Natural killer cell (primary cell): ENCODE data around the gene SPTLC3. TPM values are rescaled to one million over a fixed set of nuclear protein-coding genes. Genes with fewer than 3 reads are reported as not detected.

ENCODE experiments used
- ATAC-seq, 3 donors: fragments of 150-1000 bp in 2 of 3; fragments of 200-7000 bp in 1 of 3; cut with Tn5 transposase; 1 replicate in 1 of 3; 2 replicates in 2 of 3; pipeline ENCODE4 v1.10.0; 2021; ENCODE audit warnings: mild to moderate bottlenecking in 2 of 3, moderate library complexity in 2 of 3
- DNase-seq, 2 donors: peaks; one replicate each; pipeline versions ENCODE4 v3.0.0 to v3.0.0-alpha.2; 2013 to 2021; ENCODE audit warnings: mixed read lengths in 1 of 2
- H3K27ac ChIP-seq: one replicate; pipeline ENCODE4 v1.5.1; 2013; ENCODE audit warnings: mild to moderate bottlenecking, low read length
- H3K27me3 ChIP-seq: one replicate; pipeline ENCODE4 v1.6.1; 2013; ENCODE audit warnings: low read length; ENCODE audit not compliant: control insufficient read depth, insufficient read depth
- H3K36me3 ChIP-seq: one replicate; pipeline ENCODE4 v1.6.1; 2013; ENCODE audit warnings: low read length; ENCODE audit not compliant: control insufficient read depth, insufficient read depth
- H3K4me1 ChIP-seq: one replicate; pipeline ENCODE4 v1.6.1; 2013; ENCODE audit warnings: low read length; ENCODE audit not compliant: control insufficient read depth, insufficient read depth
- H3K4me3 ChIP-seq: one replicate; pipeline ENCODE4 v1.5.1; 2013; ENCODE audit warnings: low read length
- H3K9me3 ChIP-seq: one replicate; pipeline ENCODE4 v1.6.1; 2013; ENCODE audit warnings: low read length; ENCODE audit not compliant: control insufficient read depth, insufficient read depth
- H3K27ac Mint-ChIP-seq, 2 donors: one replicate each; pipeline ENCODE4 v1.8.0; 2022; ENCODE audit warnings: mild to moderate bottlenecking in 2 of 2, mixed read lengths in 2 of 2, moderate library complexity in 1 of 2
- H3K27me3 Mint-ChIP-seq, 2 donors: one replicate each; pipeline ENCODE4 v1.8.0; 2022; ENCODE audit warnings: low read depth in 2 of 2, mixed read lengths in 2 of 2
- H3K36me3 Mint-ChIP-seq: one replicate; pipeline ENCODE4 v1.8.0; 2022; ENCODE audit warnings: mixed read lengths
- H3K4me1 Mint-ChIP-seq, 2 donors: one replicate each; pipeline ENCODE4 v1.8.0; 2022; ENCODE audit warnings: mixed read lengths in 2 of 2
- H3K4me3 Mint-ChIP-seq: one replicate; pipeline ENCODE4 v1.8.0; 2022; ENCODE audit warnings: mild to moderate bottlenecking, moderate library complexity, mixed read lengths
- H3K9me3 Mint-ChIP-seq, 2 donors: one replicate each; pipeline ENCODE4 v1.8.0; 2022; ENCODE audit warnings: mixed read lengths in 2 of 2
- WGBS: methylation state at CpG from one replicate; pipeline ENCODE4 v1.1.7; 2013; ENCODE audit warnings: missing lambda C conversion rate; ENCODE audit not compliant: insufficient coverage; 5-methylcytosine and 5-hydroxymethylcytosine counted together
- intact Hi-C: fragments of 100-400 bp; cut with micrococcal nuclease; formaldehyde crosslinking; loops from one replicate; pipeline ENCODE4 v1.14.2; 2022
- total RNA-seq, 4 donors: library from RNA; stranded (reverse); fragments of 120-200 nt in 1 of 4; gene quantifications; one replicate each; pipeline versions ENCODE4 v1.2.3 to v1.2.4, GENCODE V29; 2013 to 2022
- TF ChIP-seq, protein P1 (sequence below): fragments of 200-600 bp; IDR thresholded peaks from one replicate; pipeline ENCODE4 v1.8.0; 2022; ENCODE audit warnings: antibody characterized with exemption

SPTLC3 gene
- total RNA-seq, 3 donors from 2014 or later (not counting 1 experiment from before 2014, with no cell fraction given), result 1.5 to 4.6 (median 1.9) TPM

DNA sequence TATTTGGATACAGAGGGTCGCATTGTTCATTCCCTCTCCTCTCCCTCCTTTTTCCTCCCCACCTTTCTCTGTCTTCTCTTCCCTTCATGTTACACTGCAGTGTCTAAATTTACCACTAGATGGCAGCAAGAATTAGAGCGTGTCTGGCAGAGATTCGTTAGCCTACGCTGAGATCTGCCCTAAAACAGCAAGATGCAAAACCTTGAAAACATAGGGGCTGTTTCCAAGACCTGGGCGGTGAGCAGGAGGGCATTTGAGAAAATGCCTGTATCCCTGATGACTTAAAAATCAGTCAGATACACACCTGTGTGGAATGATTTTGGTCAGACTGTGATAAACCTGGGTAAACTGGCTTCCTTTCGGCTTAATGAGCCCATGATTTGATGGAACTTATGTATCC, 110.8 kb downstream of the SPTLC3 start:
- H3K4me3 Mint-ChIP-seq, result no peak overlapping the region
- no peaks in the 10 kb centered on the region for H3K4me1 Mint-ChIP-seq
- no peak overlapping the region for H3K27ac ChIP-seq
- intact Hi-C loops, result loop anchor here (1.0 kb wide), 2 partner anchors 143 to 183 kb away; no protein-coding TSS in a partner anchor
- ATAC-seq (peak; percentile 73 to 91 (median 74)), DNase-seq (peak in 1 of 2 donors; percentile 79)
- H3K27me3 Mint-ChIP-seq, result no peaks in the 10 kb centered on the region
- WGBS, result 20% methylated on average over 6 of the region's 6 CpGs
- H3K27me3 ChIP-seq, result no peaks in the 10 kb centered on the region
- no peaks in the 10 kb centered on the region for H3K9me3 ChIP-seq
- no peaks in the 10 kb centered on the region for H3K4me1 ChIP-seq
- no peaks in the 10 kb centered on the region for H3K36me3 ChIP-seq
- no peak overlapping the region for H3K4me3 ChIP-seq
- no peak overlapping the region for H3K27ac Mint-ChIP-seq
- TF ChIP-seq, protein P1, sequence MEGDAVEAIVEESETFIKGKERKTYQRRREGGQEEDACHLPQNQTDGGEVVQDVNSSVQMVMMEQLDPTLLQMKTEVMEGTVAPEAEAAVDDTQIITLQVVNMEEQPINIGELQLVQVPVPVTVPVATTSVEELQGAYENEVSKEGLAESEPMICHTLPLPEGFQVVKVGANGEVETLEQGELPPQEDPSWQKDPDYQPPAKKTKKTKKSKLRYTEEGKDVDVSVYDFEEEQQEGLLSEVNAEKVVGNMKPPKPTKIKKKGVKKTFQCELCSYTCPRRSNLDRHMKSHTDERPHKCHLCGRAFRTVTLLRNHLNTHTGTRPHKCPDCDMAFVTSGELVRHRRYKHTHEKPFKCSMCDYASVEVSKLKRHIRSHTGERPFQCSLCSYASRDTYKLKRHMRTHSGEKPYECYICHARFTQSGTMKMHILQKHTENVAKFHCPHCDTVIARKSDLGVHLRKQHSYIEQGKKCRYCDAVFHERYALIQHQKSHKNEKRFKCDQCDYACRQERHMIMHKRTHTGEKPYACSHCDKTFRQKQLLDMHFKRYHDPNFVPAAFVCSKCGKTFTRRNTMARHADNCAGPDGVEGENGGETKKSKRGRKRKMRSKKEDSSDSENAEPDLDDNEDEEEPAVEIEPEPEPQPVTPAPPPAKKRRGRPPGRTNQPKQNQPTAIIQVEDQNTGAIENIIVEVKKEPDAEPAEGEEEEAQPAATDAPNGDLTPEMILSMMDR, result peak; percentile 89
- no peaks in the 10 kb centered on the region for H3K36me3 Mint-ChIP-seq
- no peaks in the 10 kb centered on the region for H3K9me3 Mint-ChIP-seq

DNA sequence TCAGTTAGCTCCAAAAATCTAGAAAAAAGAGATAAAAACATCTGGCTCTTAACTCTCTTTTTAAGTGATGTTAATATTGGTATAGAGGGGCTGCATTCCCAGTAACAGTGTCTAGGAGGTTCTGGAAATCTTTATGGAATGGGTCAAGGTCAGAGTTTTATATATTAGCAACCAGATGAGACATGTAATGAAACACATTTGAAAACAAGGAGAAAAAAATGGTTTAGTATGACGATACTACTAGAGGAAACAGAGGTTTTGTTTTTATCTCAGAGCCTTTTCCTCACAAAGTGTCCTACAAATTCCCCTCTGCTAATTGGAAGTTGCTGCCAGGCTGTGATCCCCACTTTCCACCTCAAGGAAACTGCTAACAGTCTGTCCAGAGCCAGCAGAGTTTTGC, 111.7 kb downstream of the SPTLC3 start:
- TF ChIP-seq, protein P1, result no peak
- no peak overlapping the region for H3K27ac Mint-ChIP-seq
- H3K36me3 ChIP-seq, result no peaks in the 10 kb centered on the region
- no peaks in the 10 kb centered on the region for H3K36me3 Mint-ChIP-seq
- H3K9me3 Mint-ChIP-seq, result no peaks in the 10 kb centered on the region
- H3K27ac ChIP-seq, result no peak overlapping the region
- ATAC-seq, result no peak
- DNase-seq, result no peak
- no peaks in the 10 kb centered on the region for H3K27me3 ChIP-seq
- 100% methylated on average over 1 of the region's 1 CpG for WGBS
- no peaks in the 10 kb centered on the region for H3K27me3 Mint-ChIP-seq
- H3K4me1 ChIP-seq, result no peaks in the 10 kb centered on the region
- no peaks in the 10 kb centered on the region for H3K9me3 ChIP-seq
- intact Hi-C loops, result no loop called here
- H3K4me3 Mint-ChIP-seq, result no peak overlapping the region
- no peaks in the 10 kb centered on the region for H3K4me1 Mint-ChIP-seq
- H3K4me3 ChIP-seq, result no peak overlapping the region

DNA sequence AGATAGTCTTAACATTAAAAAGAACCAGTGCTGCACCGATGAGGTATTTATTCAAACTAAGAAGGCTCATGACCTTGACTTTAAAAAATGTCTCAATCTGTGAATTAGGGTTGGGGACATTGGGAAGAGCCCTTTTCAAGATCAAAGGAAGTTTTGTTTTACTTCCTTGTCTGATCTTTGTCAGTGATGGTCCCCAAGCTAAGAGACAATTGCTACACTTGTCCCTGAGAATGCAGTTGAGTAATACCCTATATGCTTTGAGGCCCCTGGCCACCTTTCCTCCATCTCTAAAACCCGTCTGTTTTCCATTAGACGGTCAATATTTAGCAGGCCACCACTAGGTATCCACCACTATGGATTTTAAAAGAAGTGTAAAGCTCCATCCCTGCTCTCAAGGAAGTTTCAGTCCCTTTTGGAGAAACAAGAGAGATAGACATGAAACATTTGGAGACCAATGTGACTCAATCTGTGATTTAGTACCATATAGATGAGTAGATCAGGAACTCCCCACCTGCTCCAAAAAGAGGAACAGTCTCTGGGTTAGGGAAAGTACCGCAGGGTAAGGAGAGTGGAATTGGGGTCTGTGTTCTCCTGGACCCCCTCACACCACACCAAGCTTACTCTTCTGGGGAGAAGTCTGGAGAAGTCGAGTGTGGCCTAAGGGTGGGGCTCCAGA, 113.2 kb downstream of the SPTLC3 start:
- Histone ChIP-seq H3K27me3 (no peaks in the 10 kb centered on the region), H3K4me1 (no peaks in the 10 kb centered on the region), H3K9me3 (no peaks in the 10 kb centered on the region), H3K27ac (no peak overlapping the region), H3K36me3 (no peaks in the 10 kb centered on the region), H3K4me3 (no peak overlapping the region)
- ATAC-seq, result no peak
- H3K27me3 Mint-ChIP-seq, result no peaks in the 10 kb centered on the region
- TF ChIP-seq, protein P1, result no peak
- H3K36me3 Mint-ChIP-seq, result no peaks in the 10 kb centered on the region
- H3K27ac Mint-ChIP-seq, result no peak overlapping the region
- intact Hi-C loops, result no loop called here
- H3K4me3 Mint-ChIP-seq, result no peak overlapping the region
- no peak for DNase-seq
- WGBS, result 85% methylated on average over 3 of the region's 5 CpGs
- H3K4me1 Mint-ChIP-seq, result no peaks in the 10 kb centered on the region
- H3K9me3 Mint-ChIP-seq, result no peaks in the 10 kb centered on the region

DNA sequence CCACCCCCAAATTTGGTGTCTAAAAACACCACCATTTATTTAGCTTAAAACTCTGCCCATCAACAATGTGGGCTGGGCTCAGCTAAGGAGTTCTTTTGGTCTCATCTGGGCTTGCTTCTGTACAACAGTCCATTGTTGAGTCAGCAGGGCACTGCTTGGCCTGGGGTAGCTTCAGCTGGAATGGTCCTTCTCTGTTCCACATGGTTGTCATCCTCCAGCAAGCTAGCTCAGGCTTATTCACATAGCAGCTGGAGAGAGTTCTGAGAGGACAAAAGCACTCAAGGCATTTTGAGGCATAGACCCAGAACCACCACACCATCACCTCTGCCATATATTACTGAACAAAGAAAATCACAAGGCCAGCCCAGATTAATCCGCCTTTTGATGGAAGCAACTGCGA, 116.7 kb downstream of the SPTLC3 start:
- Histone ChIP-seq H3K4me3 (no peak overlapping the region), H3K9me3 (no peaks in the 10 kb centered on the region), H3K36me3 (no peaks in the 10 kb centered on the region), H3K4me1 (no peaks in the 10 kb centered on the region), H3K27me3 (no peaks in the 10 kb centered on the region), H3K27ac (no peak overlapping the region)
- no peaks in the 10 kb centered on the region for H3K9me3 Mint-ChIP-seq
- DNase-seq (no peak), ATAC-seq (no peak)
- no peaks in the 10 kb centered on the region for H3K36me3 Mint-ChIP-seq
- H3K27me3 Mint-ChIP-seq, result peaks cover 0 to 5% of the 10 kb centered on the region in 2 donors
- no peak overlapping the region for H3K27ac Mint-ChIP-seq
- intact Hi-C loops, result no loop called here
- H3K4me3 Mint-ChIP-seq, result no peak overlapping the region
- 94% methylated on average over 2 of the region's 2 CpGs for WGBS
- H3K4me1 Mint-ChIP-seq, result no peaks in the 10 kb centered on the region
- TF ChIP-seq, protein P1, result no peak
